Measurements from ENCODE around the gene BICRAL.

The BICRAL gene

GRCh38 chr6:42848700-42849099 lies 66.8 kb downstream of the BICRAL start:
- H3K4me3 ChIP-seq (ENCODE audit: low read depth, low read length) = no peak overlapping the region
- no peak for TF ChIP-seq CTCF (IDR thresholded peaks at IDR 0.05; ENCODE audit: insufficient read depth, low read length, missing control alignments)
- ChIA-PET CTCF (interaction anchor here (0.7 kb wide), 1 partner anchor 1351 kb away, joined by 3 read pairs; no protein-coding TSS in a partner anchor), POLR2A (no interaction called here)
- DNase-seq (ENCODE audit: low read depth, low spot score) = no peak

- DNase-seq (ENCODE audit: low read depth, low spot score) = no peak
- CTCF ChIA-PET = interaction anchor here (1.0 kb wide), 1 partner anchor 33 kb away, joined by 3 read pairs; no protein-coding TSS in a partner anchor
- POLR2A ChIA-PET = no interaction called here
- H3K4me3 ChIP-seq (ENCODE audit: low read depth, low read length) = no peak overlapping the region
- TF ChIP-seq CTCF (IDR thresholded peaks at IDR 0.05; ENCODE audit: insufficient read depth, low read length, missing control alignments) = no peak
Observed at GRCh38 chr6:42851599-42851998, 69.7 kb downstream of the BICRAL start.

GRCh38 chr6:42860036-42860435 lies 78.2 kb downstream of the BICRAL start:
- H3K4me3 ChIP-seq (ENCODE audit: low read depth, low read length) = no peak overlapping the region
- DNase-seq (ENCODE audit: low read depth, low spot score) = no peak
- no peak for TF ChIP-seq CTCF (IDR thresholded peaks at IDR 0.05; ENCODE audit: insufficient read depth, low read length, missing control alignments)
- ChIA-PET POLR2A (no interaction called here), CTCF (interaction anchor here (1.0 to 1.9 kb wide), 3 partner anchors 17 to 199 kb away, joined by 3 to 8 read pairs (median 3); no protein-coding TSS in a partner anchor)

- no peak overlapping the region for H3K4me3 ChIP-seq (ENCODE audit: low read depth, low read length)
- no peak for DNase-seq (ENCODE audit: low read depth, low spot score)
- ChIA-PET POLR2A (no interaction called here), CTCF (interaction anchor here (1.0 to 1.9 kb wide), 3 partner anchors 17 to 199 kb away, joined by 3 to 8 read pairs (median 3); no protein-coding TSS in a partner anchor)
- no peak for TF ChIP-seq CTCF (IDR thresholded peaks at IDR 0.05; ENCODE audit: insufficient read depth, low read length, missing control alignments)
Observed at GRCh38 chr6:42860481-42860880, 78.6 kb downstream of the BICRAL start.

- no peak overlapping the region for H3K4me3 ChIP-seq (ENCODE audit: low read depth, low read length)
- no peak for DNase-seq (ENCODE audit: low read depth, low spot score)
- TF ChIP-seq CTCF (IDR thresholded peaks at IDR 0.05; ENCODE audit: insufficient read depth, low read length, missing control alignments) = no peak
- ChIA-PET CTCF (no interaction called here), POLR2A (no interaction called here)
Observed at GRCh38 chr6:42864602-42865001, 82.8 kb downstream of the BICRAL start.

GRCh38 chr6:42870145-42870936 lies 88.5 kb downstream of the BICRAL start:
- CTCF ChIA-PET = interaction anchor here (1.0 to 1.3 kb wide), 3 partner anchors 8 to 208 kb away, joined by 4 to 6 read pairs (median 4); no protein-coding TSS in a partner anchor
- no peak for TF ChIP-seq CTCF (IDR thresholded peaks at IDR 0.05; ENCODE audit: insufficient read depth, low read length, missing control alignments)
- no peak for DNase-seq (ENCODE audit: low read depth, low spot score)
- no peak overlapping the region for H3K4me3 ChIP-seq (ENCODE audit: low read depth, low read length)
- POLR2A ChIA-PET = no interaction called here
